GM12891 (cell line): Measurements from ENCODE around the gene PALM3.

Source experiments
- POLR2A ChIP-seq: IDR thresholded peaks from 2 replicates; pipeline ENCODE4 v1.6.1; 2011; ENCODE audit warnings: low read depth, low read length, control low read depth
- POLR2AphosphoS5 ChIP-seq: IDR thresholded peaks from 2 replicates; pipeline ENCODE4 v1.6.1; 2011; ENCODE audit warnings: low read depth, low read length, control low read depth

DNA sequence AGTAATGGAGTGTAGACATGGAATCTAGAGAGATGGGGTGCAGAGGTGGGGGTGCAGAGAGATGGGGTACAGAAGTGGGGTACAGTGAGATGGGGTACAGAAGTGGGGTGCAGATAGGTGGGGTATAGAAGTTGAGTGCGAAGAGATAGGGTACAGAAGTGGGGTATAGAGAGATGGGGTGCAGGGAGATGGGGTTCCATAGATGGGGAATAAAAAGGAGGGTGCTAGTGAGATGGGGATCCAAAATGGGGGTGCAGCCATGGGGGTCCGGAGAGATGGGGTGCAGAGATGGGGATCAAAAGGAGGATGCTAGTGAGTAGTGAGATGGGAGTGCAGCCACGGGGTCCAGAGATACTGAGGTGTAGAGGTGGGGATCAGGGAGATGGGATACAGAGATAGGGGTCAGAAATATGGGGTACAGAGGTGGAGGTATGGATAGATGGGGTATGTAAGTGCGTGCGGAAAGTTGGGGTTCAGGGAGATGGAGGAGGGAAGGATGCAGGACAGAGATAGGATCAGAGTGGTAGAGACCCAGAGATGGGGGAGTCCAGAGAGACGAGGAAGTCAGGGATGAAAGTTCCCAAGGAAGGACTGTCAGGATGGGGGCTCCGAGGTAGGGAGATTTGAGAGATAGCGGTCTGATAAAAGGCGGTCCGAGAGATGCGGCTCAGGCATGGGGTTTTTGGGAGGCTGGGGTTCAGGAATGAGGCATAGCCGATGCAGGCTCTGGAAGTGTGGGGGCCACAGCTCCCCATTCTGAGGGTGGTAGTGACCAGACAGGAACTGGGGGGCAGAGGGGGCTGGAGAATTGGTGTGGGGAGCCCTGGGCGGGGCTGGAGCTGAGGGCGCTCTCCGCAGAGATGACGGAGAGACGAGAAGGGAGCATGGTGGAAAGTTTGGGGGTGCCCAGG is 3.4 kb downstream of the PALM3 start:
- TF ChIP-seq POLR2A: no peak
- TF ChIP-seq POLR2AphosphoS5: no peak
